Endothelial cell of umbilical vein (primary cell): ENCODE measurements around the gene CD40.

Experiments used
- EZH2 ChIP-seq: IDR thresholded peaks from 2 replicates; pipeline ENCODE4 v1.6.1; 2012; ENCODE audit warnings: borderline replicate concordance, low read depth, mild to moderate bottlenecking, moderate library complexity, low read length, inconsistent platforms; ENCODE audit not compliant: severe bottlenecking
- JUN ChIP-seq: IDR thresholded peaks from 2 replicates; pipeline ENCODE4 v1.6.1; 2011; ENCODE audit warnings: borderline replicate concordance, low read depth; ENCODE audit not compliant: insufficient read length, insufficient read depth
- POLR2AphosphoS5 ChIP-seq: IDR thresholded peaks from 2 replicates; pipeline ENCODE4 v1.6.1; 2012; ENCODE audit warnings: low read depth, mild to moderate bottlenecking, control low read depth, low read length, moderate library complexity; ENCODE audit not compliant: insufficient read depth
- TF ChIP-seq, protein P1 (sequence below), 2 donors: IDR thresholded peaks; 1 replicate in 1 of 2; 2 replicates in 1 of 2; pipeline ENCODE4 v1.5.1; 2011; ENCODE audit warnings: low read length in 2 of 2, mild to moderate bottlenecking in 2 of 2, moderate library complexity in 2 of 2, control low read depth in 1 of 2, inconsistent platforms in 1 of 2, low read depth in 1 of 2; ENCODE audit not compliant: insufficient read depth in 1 of 2; ENCODE audit errors: extremely low read depth in 1 of 2
- TF ChIP-seq, protein P2 (sequence below): IDR thresholded peaks from 2 replicates; pipeline ENCODE4 v1.6.1; 2011; ENCODE audit not compliant: insufficient read depth, insufficient read length

DNA sequence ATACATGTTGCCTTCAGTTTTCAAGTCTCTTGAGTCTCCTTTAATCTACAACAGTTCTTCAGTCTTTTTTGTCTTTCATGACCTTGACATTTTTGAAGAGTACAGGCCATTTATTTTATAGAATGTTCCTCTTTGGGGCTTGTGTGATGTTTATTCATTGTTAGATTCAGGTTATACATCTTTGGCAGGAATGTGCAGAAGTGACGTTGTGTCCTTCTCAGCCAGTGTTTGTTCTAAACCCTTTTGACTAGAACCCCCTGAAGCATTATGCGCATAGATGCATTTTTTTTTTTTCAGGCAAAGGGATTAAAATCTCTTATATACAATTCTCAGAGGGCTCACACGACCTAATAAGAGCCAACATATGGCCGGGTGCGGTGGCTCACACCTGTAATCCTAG lies 17.1 kb upstream of the CD40 start:
- TF ChIP-seq, protein P1, sequence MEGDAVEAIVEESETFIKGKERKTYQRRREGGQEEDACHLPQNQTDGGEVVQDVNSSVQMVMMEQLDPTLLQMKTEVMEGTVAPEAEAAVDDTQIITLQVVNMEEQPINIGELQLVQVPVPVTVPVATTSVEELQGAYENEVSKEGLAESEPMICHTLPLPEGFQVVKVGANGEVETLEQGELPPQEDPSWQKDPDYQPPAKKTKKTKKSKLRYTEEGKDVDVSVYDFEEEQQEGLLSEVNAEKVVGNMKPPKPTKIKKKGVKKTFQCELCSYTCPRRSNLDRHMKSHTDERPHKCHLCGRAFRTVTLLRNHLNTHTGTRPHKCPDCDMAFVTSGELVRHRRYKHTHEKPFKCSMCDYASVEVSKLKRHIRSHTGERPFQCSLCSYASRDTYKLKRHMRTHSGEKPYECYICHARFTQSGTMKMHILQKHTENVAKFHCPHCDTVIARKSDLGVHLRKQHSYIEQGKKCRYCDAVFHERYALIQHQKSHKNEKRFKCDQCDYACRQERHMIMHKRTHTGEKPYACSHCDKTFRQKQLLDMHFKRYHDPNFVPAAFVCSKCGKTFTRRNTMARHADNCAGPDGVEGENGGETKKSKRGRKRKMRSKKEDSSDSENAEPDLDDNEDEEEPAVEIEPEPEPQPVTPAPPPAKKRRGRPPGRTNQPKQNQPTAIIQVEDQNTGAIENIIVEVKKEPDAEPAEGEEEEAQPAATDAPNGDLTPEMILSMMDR (IDR thresholded peaks at IDR 0.05; ENCODE audit: extremely low read depth in 1 of 2, insufficient read depth in 1 of 2, low read depth in 1 of 2, low read length in 2 of 2) = no peak
- TF ChIP-seq POLR2AphosphoS5 = no peak
- TF ChIP-seq EZH2 = no peak
- TF ChIP-seq JUN = no peak
- TF ChIP-seq, protein P2, sequence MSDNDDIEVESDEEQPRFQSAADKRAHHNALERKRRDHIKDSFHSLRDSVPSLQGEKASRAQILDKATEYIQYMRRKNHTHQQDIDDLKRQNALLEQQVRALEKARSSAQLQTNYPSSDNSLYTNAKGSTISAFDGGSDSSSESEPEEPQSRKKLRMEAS = no peak
